Occipital lobe (tissue), 3 donors: Measurements from ENCODE around the gene GIPC3. TPM values are rescaled to one million over a fixed set of nuclear protein-coding genes. Genes with fewer than 3 reads are reported as not detected.

Source experiments
- DNase-seq: peaks from one replicate; lab custom pipeline; 2025; lab: John Stamatoyannopoulos, UW
- small RNA-seq: library from RNA; depleted of rRNA; stranded (forward); fragments of <200 nt; gene quantifications from one replicate; pipeline ENCODE3, GENCODE V24; 2014
- total RNA-seq: library from RNA; depleted of rRNA; stranded (reverse); fragments of >200 nt; gene quantifications from one replicate; pipeline ENCODE4 v1.2.3, GENCODE V29; 2014

The GIPC3 gene
- total RNA-seq, 1 donor from 2014 or later, result not detected

- no peak for DNase-seq
Observed at GRCh38 chr19:3636962-3637361, 51.7 kb downstream of the GIPC3 start.

GRCh38 chr19:3637621-3638020 is 52.3 kb downstream of the GIPC3 start:
- DNase-seq, result no peak

- DNase-seq, result no peak
Observed at GRCh38 chr19:3638208-3639193, 53.2 kb downstream of the GIPC3 start.

GRCh38 chr19:3639479-3639878 is 54.2 kb downstream of the GIPC3 start:
- no peak for DNase-seq

- no peak for DNase-seq
Observed at GRCh38 chr19:3641515-3642269, 56.4 kb downstream of the GIPC3 start.

GRCh38 chr19:3642296-3642695 is 57.0 kb downstream of the GIPC3 start:
- no peak for DNase-seq

Small RNA genes within 50 kb of the gene (small RNA-seq; reads per million reads assigned to genes)
- gene AC005786.1, result not detected

Other genes starting within 250 kb of the GIPC3 start
- 6.6 TPM for gene NFIC, start 218.9 kb upstream of the GIPC3 start, total RNA-seq
- gene SMIM24, start 105.0 kb upstream of the GIPC3 start, total RNA-seq, result not detected
- not detected for gene SMIM44, start 102.0 kb upstream of the GIPC3 start, total RNA-seq
- 10.6 TPM for gene DOHH, start 84.8 kb upstream of the GIPC3 start, total RNA-seq
- 42.0 TPM for gene FZR1, start 79.2 kb upstream of the GIPC3 start, total RNA-seq
- gene TEKTIP1, start 46.3 kb upstream of the GIPC3 start, total RNA-seq, result not detected
- 32.9 TPM for gene MFSD12, start 27.9 kb upstream of the GIPC3 start, total RNA-seq
- gene HMG20B, start 12.5 kb upstream of the GIPC3 start, total RNA-seq, result 9.4 TPM
- 0.78 TPM for gene TBXA2R, start 21.4 kb downstream of the GIPC3 start, total RNA-seq
- 19.8 TPM for gene CACTIN, start 41.3 kb downstream of the GIPC3 start, total RNA-seq
- gene PIP5K1C, start 115.0 kb downstream of the GIPC3 start, total RNA-seq, result 19.8 TPM
- gene TJP3, start 122.9 kb downstream of the GIPC3 start, total RNA-seq, result not detected
- 12.3 TPM for gene APBA3, start 176.2 kb downstream of the GIPC3 start, total RNA-seq
- 16.8 TPM for gene MRPL54, start 177.2 kb downstream of the GIPC3 start, total RNA-seq
- gene RAX2, start 186.8 kb downstream of the GIPC3 start, total RNA-seq, result not detected
- 22.9 TPM for gene MATK, start 200.9 kb downstream of the GIPC3 start, total RNA-seq